DMS153 treated with DMSO at 0.1 percent for 48 hours (cell line): ENCODE measurements around the gene MOAP1.
"Not testable (repeated sequence)": the region's sequence is repeated elsewhere in the genome, so short reads cannot be mapped to it uniquely, and the experiment has no call there.

Source experiments
- DNase-seq: peaks from one replicate; lab custom pipeline; 2025; ENCODE audit not compliant: unreplicated experiment; lab: John Stamatoyannopoulos, UW

MOAP1 gene

GRCh38 chr14:93185349-93185720 is 638 bp upstream of the MOAP1 start:
- no peak for DNase-seq

- no peak for DNase-seq
These were observed 940 bp downstream of the MOAP1 start for GRCh38 chr14:93183596-93184317.

DNA sequence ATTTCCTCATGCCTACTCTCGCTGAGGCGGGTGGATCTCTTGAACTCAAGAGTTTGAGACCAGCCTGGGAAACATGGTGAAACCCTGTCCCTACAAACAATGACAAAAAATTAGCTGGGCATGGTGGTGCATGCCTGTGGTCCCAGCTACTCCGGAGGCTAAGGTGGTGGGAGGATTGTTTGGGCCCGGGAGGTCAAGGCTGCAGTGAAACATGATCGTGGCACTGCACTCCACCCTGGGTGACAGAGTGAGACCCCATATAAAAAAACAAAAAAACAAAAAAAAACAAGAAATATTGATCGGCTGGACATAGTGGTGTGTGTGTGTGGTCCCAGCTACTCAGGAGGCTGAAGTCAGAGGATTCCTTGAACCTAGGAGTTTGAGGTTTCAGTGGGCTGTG is 9.2 kb downstream of the MOAP1 start:
- DNase-seq, result no peak

- DNase-seq, result not testable (repeated sequence)
These were observed 10.0 kb downstream of the MOAP1 start for GRCh38 chr14:93174731-93175130.

DNA sequence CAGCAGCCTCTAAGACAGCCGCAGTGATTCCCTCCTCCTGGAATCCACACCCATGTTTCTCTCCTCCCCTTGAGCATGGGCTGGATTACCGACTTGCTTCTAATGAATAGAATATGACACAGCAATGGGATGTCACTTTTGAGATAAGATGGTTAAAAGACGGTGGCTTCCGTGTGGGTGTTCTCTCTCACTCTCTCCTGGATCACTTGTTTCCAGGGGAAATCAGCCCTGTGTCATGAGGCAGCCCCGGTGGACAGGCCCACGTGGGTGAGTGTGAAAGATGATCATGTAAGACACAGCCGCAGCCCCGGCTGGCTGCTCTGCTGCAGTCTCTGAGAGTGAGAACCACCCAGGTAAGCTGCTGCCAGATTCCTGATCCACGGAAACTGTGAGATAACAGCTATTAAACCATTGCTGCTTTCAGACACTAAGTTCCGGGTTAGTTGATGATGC is 10.7 kb downstream of the MOAP1 start:
- DNase-seq, result no peak

- no peak for DNase-seq
These were observed 13.3 kb downstream of the MOAP1 start for GRCh38 chr14:93171376-93171775.

- not testable (repeated sequence) for DNase-seq
These were observed 14.6 kb downstream of the MOAP1 start for GRCh38 chr14:93170141-93170540.

GRCh38 chr14:93169619-93170018 is 15.1 kb downstream of the MOAP1 start:
- not testable (repeated sequence) for DNase-seq

GRCh38 chr14:93168610-93169009 is 16.1 kb downstream of the MOAP1 start:
- not testable (repeated sequence) for DNase-seq

DNA sequence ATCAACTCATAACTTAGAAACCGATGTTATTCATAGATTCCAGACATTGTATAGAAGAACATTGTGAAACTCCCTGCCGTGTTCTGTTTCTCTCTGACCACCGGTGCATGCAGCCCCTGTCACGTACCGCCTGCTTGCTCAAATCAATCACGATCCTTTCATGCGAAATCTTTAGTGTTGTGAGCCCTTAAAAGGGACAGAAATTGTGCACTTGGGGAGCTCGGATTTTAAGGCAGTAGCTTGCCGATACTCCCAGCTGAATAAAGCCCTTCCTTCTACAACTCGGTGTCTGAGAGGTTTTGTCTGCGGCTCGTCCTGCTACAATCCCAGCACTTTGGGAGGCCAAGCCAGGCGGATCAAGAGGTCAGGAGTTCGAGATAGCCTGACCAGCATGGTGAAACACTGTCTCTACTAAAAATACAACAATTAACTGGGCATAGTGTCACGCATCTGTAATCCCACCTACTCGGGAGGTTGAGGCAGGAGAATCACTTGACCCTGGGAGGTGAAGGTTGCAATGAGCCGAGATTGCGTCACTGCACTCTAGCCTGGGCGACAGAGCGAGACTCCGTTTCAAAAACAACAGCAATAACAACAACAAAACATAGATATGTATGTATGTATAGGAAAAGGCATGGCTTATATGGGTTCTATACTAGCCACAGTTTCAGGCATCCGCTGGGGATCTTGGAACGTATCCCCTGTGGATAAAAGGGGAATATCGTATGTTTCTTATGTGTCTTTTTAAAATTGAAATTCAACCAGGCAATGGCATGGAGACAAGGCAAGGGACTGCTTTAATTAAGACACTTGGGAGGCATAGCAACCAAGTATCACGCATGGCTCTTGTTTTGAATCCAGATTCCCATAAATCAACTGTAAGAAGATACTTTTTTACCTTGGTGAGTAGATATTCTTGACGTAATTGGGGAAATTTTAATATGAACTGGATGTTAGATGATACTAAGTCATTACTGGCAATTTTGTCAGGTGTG is 19.1 kb downstream of the MOAP1 start:
- DNase-seq, result not testable (repeated sequence)

GRCh38 chr14:93163564-93163963 is 21.1 kb downstream of the MOAP1 start:
- DNase-seq, result no peak

- DNase-seq, result no peak
These were observed 23.2 kb downstream of the MOAP1 start for GRCh38 chr14:93161411-93161940.

- no peak for DNase-seq
These were observed 24.3 kb downstream of the MOAP1 start for GRCh38 chr14:93160353-93160801.

DNA sequence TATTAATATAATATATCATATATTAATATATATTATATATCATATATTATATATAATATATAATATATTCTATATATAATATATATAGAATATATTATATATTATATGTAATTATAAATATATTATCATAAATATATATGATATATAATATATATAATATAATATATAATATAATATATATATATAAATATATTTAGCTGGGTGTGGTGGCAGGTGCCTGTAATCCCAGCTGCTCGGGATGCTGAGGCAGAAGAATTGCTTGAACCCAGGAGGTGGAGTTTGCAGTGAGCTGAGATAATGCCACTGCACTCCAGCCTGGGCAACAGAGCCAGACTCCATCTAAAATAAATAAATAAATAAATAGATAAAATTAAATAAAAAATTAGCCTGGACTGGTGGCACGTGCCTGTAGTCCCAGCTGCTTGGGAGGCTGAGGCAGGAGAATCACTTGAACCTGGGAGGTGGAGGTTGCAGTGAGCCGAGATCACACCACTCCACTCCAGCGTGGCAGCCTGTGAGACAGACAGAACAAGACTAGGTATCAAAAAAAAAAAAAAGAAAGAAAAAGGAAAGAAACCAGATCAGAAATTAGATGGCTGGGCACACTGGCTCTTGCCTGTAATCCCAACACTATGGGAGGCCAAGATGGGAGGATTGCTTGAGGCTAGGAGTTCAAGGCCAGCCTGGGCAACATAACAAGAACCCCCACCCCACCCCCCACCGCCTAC is 24.9 kb downstream of the MOAP1 start:
- not testable (repeated sequence) for DNase-seq

GRCh38 chr14:93158349-93158748 is 26.3 kb downstream of the MOAP1 start:
- DNase-seq, result not testable (repeated sequence)

- no peak for DNase-seq
These were observed 27.9 kb downstream of the MOAP1 start for GRCh38 chr14:93156693-93157369.

DNA sequence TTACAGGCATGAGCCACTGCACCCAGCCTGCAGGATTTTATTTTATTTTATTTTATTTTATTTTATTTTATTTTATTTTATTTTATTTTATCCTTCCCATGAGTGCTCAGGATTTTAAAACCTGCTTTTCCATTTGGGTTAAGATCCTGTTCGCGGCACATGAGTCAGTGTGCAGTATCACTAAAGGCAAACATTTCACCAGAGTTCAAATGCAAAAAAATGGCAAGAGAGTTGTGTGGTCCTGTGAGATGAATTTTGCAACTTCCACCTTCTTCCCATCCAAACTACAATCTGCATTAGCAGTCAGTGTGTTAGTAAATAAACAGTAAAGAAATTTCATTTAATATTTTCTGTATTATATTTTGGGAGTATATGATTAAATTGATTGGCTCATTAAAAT is 29.0 kb downstream of the MOAP1 start:
- no peak for DNase-seq

GRCh38 chr14:93153121-93153520 is 31.6 kb downstream of the MOAP1 start:
- DNase-seq, result no peak

- DNase-seq, result no peak
These were observed 34.2 kb downstream of the MOAP1 start for GRCh38 chr14:93150227-93151208.
